Bone marrow (tissue), 2 donors: Measurements from ENCODE around the gene PPP1R27.
"Not testable (repeated sequence)": the region's sequence is repeated elsewhere in the genome, so short reads cannot be mapped to it uniquely, and the experiment has no call there.

Experiments used
- DNase-seq, 2 donors: peaks; one replicate each; lab custom pipeline; 2025; lab: John Stamatoyannopoulos, UW

The PPP1R27 gene

DNA sequence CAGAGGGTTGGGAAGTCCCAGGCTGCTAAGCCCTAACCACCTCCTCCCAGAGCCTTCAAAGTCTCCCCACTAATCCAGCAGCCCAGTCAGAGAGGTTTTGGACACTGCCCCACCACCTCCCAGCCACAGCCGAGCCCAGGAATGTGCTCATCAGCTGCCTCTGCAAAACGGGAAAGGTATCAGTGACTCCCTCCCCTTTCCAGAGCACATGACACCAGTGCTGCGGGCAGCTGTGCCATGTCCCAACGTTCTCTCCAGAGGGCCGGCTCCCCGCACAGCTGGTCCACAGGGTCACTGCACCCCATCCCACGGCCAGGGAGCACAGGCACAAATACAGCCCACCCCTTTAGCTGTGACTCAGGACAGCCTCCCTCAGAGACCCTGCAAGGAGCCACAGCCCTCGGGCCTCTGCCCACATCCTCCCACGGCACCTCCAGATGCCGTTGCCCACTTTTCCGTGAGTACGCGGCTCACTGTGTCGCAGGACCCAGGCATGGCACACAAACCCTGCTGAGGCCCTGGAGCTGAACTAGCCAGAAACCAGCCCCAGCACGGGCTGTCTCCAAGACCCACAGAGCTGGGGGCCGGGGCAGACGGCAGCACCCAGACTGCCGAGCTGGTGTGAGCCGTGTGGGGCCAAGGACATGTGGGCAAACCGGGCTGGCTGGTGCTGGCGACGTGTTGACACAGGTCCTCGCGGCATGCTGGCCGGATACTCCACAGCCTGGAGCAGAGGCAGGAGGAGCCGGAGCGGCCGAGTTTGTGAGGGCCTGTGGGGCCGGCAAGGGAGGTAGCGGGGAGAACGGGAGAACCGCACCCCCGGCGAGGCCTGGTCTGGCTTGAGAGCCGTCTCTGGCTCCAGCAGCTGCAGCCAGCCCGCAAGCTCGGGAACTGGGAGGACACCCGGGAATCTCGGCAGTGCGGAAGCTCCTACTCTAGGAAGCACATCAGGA is 6.3 kb upstream of the PPP1R27 start:
- DNase-seq: no peak

- not testable (repeated sequence) for DNase-seq
Measured at GRCh38 chr17:81840059-81840458, 5.2 kb upstream of the PPP1R27 start.

DNA sequence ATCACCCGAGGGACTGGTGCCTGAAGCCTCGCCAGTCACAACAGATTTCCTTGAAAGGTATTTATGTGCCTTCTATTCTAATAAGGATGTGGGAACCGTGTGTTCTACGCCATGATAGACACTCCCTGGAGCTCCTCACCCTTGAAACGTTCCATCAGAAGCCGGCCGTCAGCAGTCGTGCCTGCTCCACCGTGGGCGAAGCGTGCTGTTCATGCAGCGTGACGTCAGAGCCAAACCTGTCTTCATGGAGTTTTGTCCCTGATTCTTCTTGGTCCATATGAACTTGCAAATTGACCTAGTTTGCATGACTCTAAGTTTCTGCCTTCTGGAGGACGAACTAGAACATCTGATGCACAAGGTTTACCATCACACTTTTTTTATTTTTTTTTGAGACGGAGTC is 4.5 kb upstream of the PPP1R27 start:
- DNase-seq: no peak

DNA sequence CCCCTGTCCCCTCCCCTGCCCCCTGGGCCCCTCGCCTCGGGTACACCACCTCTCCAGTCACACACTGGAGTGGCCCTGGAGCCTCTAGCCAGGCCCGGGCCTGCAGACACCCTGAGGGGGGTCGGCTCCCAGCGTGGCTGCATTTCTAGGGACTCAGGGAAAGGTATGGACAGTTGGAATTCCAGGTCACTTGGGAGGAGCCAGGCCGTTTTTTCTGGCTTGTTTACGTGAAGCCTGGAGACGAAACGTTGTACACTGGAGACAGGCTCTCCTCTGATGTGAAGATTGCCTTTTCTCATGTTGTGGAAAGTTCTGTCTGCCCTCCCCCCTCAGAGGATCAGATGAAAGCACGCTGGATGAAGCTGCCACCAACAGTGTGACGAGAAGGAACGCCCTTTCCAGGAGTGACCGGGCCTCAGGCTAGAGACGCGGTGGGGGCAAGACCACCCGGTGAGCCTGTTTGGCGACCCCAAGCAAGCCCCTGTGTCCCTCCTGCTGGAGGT is 4.0 kb upstream of the PPP1R27 start:
- DNase-seq: no peak

GRCh38 chr17:81837641-81838040 is 2.8 kb upstream of the PPP1R27 start:
- peak in 1 of 2 donors; percentile 33 for DNase-seq

DNA sequence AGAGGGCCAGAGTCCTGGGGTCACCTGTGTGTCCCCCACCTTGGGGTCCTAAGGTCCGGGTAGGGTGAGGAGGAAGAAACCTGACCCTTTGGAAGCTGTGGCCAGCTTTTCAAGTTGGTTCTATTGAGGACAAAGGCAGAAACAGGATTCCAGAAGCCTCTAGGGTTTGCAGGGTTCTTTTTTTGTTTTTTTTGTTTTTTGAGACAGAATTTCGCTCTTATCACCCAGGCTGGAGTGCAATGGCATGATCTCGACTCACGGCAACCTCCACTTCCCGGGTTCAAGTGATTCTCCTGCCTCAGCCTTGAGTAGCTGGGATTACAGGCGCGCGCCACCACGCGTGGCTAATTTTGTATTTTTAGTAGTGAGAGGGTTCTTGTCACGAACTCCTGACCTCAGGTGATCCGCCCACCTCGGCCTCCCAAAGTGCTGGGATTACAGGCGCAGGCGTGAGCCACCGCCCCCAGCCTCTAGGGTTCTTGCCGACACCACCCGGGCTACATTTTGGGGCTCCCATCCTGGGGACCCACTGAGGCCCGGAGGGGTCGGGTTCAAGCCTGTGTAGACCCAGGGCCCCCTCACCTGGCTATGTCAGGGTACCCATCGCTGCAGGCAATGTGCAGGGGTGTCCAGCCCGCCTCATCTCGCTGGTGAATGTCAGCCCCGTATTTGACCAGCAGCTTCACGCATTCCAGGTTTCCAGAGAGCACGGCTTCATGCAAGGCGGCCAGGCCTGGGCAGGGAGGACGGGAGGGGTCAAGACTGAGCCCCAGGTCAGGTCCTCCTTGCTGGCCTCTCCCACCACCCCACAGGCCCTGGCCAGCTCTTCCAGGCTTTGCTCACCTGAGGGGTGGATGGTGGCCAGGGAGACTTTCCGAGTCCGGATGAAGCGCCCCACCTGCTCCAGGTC is 674 bp downstream of the PPP1R27 start:
- DNase-seq: no peak

GRCh38 chr17:81833160-81833920 is 1.5 kb downstream of the PPP1R27 start, which contains the start of gene MCRIP1:
TSS of gene MCRIP1 (minus strand) at chr17:81833291. CDS start at chr17:81824506, 8,785 bp downstream.
- peak; percentile 72 to 81 for DNase-seq

DNA sequence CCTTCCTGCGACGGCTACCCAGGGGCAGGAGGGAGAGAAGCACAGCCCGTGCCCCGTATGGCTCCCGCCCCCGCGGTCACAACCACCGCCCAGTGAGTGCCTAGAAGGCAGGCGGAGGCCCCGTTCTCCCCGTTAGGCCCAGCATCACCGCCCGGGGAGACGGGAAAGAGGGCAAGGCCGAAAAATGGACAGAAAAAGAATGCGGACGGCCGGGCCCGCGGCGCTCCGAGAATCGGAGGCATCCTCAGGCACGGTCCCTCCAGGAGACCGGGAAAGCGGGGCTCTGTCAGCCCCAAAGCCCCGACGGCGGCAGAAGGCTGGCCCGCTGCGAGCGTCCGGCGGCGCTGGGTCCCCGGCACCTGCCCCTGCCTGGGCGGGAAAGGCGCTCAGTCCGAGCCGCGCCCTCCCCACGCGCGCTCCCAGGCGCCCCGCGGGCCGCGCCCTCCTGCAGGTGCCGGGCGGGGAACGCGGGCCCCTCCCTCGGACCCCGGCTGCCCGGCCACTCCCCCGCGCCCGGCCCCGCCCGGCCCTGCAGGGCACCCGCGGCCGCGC is 2.2 kb downstream of the PPP1R27 start:
- DNase-seq: peak in 1 of 2 donors; percentile 33

- DNase-seq: no peak
Measured at GRCh38 chr17:81831957-81832607, 2.8 kb downstream of the PPP1R27 start.

- no peak for DNase-seq
Measured at GRCh38 chr17:81831563-81831956, 3.3 kb downstream of the PPP1R27 start.

DNA sequence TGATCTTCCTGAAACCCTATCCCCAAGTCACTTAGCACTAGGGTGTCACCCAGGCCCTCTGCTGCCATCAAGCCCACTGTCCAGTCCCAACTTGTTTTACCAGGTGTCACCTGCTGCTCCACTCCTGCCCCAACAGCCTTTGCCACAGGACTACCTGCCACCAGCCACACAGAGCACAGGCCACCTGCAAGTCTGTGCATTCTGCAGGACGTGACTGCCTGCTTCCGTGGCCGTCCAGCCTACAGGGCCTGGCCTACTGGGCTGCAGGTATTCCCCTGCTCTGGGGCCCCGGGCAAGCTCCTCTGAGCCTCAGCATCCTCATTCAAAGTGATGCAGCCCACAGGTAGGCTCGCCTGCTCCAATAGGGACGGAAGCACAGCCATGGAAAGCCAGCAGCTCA is 5.0 kb downstream of the PPP1R27 start:
- no peak for DNase-seq

DNA sequence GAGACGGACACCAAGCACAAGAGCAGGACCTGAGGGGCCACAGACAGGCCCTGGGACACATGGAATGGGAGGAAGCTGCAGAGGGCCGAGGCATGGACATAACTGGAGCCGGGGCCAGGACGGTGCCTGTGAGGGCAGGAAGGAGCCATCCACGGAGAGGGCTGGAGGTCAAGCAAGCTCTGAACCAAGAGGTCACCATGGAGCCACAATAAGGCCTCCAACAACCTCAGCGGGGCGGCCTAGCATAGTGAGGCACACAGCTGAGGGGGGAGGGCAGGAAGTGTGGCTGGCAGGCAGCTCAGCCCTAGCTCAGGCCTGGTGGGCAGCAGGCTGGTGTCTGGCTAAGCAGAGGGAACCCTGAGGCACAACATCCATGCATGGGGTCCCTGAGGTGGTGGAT is 6.2 kb downstream of the PPP1R27 start:
- no peak for DNase-seq

- DNase-seq: no peak
Measured at GRCh38 chr17:81825841-81826466, 8.9 kb downstream of the PPP1R27 start.

DNA sequence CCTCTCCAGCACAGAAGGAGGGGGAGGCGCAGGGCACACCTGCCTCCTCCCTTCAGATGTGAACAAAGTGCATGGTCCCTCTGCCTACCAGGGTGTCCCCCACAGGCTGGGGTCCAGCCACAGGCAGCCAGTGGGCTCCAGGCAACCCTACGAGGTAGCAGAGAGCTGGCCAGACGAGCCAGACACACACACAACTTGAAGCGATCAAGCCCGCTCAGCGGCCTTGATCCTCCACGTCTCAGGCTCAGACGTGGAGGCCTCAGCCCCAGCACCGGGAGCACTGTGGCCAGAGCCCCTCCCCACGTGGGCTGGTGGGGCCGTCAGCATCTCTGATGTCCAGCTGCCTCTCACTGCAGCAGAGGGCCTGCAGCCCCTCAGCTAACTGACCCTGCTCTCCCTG is 10.3 kb downstream of the PPP1R27 start:
- DNase-seq: no peak

DNA sequence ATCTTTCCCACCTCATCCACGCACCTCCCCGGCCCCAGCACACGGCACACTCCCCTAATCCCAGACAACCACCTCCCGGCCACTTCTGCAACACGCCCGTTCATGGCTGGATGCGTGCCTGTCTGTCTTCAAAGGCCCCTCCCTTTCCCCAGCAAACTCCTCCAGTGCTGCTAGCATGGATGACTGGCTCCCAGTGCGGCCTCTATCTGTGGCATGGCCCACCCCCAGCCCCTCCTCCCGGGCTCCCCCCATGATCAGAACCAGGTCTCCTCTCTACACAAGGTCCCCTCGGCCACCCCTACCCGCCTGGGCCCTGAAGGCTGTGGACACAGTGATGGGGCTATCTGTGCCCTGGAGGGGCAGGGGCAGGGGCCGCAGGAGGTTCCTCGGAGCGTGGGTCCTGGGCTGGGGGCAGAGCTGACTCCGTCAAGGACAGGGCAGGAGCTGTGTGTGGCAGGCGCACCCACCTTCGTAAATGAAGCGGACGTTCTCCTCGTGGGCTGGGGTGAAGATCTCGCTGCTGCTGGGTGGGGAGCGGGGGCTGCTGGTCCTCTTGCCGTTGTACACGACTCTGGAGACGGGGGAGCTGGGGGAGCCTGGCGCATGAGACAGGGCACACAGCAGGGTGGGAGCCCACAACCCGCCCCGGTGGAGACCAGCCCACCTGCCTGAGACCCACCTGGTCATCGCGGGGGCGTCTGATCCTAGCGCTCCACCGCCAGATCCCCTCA is 10.9 kb downstream of the PPP1R27 start:
- DNase-seq: no peak

DNA sequence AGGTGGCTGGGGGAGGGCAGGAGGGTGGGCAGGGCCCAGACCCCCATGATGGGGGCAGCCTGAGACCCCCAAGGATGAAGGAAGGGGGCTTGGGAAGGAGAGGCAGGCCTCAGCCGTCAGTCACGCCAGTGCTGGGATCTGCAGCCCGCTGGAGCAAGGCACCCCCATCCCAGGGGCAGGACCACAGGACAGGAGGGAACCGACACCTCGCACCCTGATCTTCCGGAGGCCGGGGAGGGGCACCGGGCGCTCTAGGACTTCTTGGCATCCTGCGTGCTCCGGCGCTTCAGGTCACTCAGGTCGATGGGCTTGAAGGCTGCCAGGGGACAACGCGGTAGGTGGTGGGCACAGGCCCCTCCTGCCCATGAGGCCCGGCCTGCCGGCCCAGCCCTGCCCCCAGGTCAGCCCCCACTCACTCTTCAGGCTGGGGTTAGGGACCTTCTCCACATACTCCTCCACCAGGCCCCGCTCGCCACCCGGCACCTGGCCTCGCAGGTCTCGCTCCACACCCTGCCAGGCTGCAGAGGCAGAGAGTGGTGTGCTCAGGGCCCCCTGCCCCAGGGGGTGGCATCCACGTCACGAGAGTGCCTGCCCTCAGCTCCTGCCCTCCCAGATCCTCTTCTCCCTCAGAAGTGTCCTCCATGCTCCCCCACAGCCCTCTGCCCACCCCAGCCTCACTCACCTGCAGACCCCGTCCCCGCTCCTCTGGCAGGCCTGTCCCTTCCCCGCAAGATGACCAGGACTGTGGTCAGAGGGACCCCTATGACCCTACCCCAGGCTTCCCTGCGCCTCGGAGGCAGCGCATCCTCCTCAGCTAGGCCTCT is 11.6 kb downstream of the PPP1R27 start:
- DNase-seq: no peak

DNA sequence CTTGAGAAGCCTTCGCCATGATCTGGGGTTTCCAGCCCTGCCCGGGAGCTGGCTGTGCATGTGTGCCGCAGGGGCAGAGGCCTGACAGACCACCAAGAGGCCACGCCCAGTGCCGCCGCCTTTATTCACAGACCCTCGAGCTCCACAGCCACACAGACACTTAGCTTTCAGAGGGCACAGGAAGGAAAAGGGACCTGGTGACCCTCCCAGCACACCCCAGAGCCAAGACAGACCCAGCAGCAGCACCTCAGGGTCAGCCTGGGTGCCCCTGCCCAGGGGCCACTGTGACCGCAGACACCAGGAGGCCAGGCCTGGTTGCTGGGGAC is 12.6 kb downstream of the PPP1R27 start:
- no peak for DNase-seq

GRCh38 chr17:81821603-81822311 is 13.1 kb downstream of the PPP1R27 start:
- peak in 1 of 2 donors; percentile 34 for DNase-seq
